GM04504 (cell line): ENCODE data around the gene CYP3A4.
"Not testable (repeated sequence)": the region's sequence is repeated elsewhere in the genome, so short reads cannot be mapped to it uniquely, and the experiment has no call there.

Experiments
- DNase-seq: peaks from one replicate; pipeline ENCODE4 v3.0.0-alpha.2; 2012; ENCODE audit warnings: low read depth

The CYP3A4 gene

GRCh38 chr7:99751322-99752052, 32.5 kb downstream of the CYP3A4 start:
- not testable (repeated sequence) for DNase-seq

GRCh38 chr7:99748846-99749579, 35.0 kb downstream of the CYP3A4 start:
- no peak for DNase-seq

DNA sequence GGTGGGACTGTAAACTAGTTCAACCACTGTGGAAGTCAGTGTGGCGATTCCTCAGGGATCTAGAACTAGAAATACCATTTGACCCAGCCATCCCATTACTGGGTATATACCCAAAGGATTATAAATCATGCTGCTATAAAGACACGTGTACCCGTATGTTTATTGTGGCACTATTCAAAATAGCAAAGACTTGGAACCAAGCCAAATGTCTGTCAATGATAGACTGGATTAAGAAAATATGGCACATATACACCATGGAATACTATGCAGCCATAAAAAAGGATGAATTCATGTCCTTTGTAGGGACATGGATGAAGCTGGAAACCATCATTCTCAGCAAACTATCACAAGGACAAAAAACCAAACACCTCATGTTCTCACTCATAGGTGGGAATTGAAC, 37.1 kb downstream of the CYP3A4 start:
- not testable (repeated sequence) for DNase-seq

DNA sequence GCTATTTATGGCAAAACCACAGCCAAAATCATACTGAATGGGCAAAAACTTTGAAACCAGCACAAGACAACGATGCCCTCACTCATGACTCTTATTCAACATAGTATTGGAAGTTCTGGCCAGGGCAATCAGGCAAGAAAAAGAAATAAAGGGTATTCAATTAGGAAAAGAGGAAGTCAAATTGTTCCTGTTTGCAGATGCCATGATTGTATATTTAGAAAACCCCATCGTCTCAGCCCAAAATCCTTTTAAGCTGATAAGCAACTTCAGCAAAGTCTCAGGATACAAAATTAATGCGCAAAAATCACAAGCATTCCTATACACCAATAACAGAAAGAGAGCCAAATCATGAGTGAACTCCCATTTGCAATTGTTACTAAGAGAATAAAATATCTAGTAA, 38.6 kb downstream of the CYP3A4 start:
- not testable (repeated sequence) for DNase-seq

GRCh38 chr7:99742737-99743394, 41.1 kb downstream of the CYP3A4 start:
- DNase-seq: no peak

DNA sequence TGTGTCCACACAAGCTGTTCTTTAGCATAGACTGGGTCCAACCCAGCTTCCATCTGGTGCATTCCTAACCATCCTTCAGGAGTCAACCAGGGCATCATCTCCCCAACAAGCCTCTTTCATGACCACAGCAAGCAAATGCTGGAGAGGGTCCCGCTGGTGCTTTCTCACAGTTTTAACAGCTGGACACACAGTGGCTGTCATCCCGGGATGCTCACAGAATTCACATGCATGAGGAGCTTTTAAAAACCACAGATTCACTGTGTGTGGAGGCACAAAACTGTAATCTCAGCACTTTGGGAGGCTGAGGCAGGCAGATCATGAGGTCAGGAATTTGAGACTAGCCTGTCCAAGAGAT, 42.6 kb downstream of the CYP3A4 start:
- no peak for DNase-seq

GRCh38 chr7:99740573-99741440, 43.2 kb downstream of the CYP3A4 start:
- DNase-seq: peak; percentile 51

- no peak for DNase-seq
These were observed 44.0 kb downstream of the CYP3A4 start for GRCh38 chr7:99739699-99740572.

DNA sequence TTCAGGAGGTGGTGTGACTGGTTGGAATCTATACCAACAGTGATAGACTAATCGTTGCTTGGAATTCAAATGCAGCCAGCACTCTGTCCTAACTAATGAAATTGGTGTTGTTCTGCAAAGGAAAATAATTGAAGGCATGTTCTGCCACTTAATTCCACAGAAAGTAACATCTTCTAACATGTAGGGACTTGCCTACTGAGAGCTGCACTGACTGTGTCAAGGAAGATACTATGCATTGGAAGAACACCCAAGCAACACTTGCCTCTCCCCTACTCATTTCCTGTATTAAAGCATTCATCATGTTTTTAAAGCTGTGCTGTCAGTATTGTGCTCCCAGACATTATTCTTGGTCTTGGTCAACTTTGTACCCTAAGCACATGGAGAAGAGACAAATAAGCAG, 46.3 kb downstream of the CYP3A4 start:
- DNase-seq: no peak

- not testable (repeated sequence) for DNase-seq
These were observed 47.3 kb downstream of the CYP3A4 start for GRCh38 chr7:99736667-99737066.

DNA sequence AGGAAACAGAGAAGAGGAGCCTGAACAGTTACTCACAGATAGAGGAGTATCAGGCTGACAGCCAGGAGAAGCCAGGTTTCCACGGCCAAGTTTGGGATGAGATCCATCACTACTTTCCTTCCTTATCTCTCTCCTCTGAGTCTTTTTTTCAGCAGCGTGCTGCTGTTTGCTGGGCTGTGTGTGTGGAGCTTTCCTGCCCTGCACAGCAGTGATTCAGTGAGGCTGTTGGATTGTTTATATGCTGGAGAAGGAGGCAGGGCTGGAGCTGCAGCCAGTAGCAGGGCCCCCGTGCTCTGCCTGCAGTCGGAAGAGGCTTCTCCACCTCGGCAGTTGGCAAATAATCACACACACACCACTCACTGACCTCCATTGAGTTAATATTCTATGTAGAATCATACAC, 49.0 kb downstream of the CYP3A4 start, which contains the start of gene CYP3A7:
Gene CYP3A7 (minus strand): TSS at position 210 of the 400 bp plus-strand sequence. CDS start 103 bp downstream, at position 107.
- no peak for DNase-seq

- no peak for DNase-seq
These were observed 50.5 kb downstream of the CYP3A4 start for GRCh38 chr7:99733448-99733847.

DNA sequence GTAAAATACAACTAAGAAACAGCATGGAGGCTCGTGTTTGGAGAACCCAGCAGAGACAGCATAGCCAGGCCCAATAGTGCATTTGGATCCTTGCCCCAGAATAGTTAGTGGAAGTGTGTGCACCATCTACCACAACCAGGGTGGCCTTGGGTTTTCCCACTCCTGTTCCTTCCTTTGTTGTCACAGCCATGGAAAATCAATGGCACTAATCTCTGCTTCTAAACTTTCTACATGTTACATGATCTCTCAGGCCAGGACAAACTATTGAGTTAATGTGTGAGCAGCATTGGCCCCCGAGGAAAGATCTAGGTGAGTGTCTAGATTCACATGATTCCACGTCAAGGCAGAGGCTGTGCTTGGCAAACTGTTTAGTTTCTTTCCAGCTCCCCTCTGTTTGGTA, 51.0 kb downstream of the CYP3A4 start:
- DNase-seq: no peak

- no peak for DNase-seq
These were observed 52.2 kb downstream of the CYP3A4 start for GRCh38 chr7:99731638-99732374.

GRCh38 chr7:99730992-99731391, 53.0 kb downstream of the CYP3A4 start:
- no peak for DNase-seq

- DNase-seq: no peak
These were observed 53.7 kb downstream of the CYP3A4 start for GRCh38 chr7:99730238-99730810.

GRCh38 chr7:99729486-99730237, 54.3 kb downstream of the CYP3A4 start:
- no peak for DNase-seq

DNA sequence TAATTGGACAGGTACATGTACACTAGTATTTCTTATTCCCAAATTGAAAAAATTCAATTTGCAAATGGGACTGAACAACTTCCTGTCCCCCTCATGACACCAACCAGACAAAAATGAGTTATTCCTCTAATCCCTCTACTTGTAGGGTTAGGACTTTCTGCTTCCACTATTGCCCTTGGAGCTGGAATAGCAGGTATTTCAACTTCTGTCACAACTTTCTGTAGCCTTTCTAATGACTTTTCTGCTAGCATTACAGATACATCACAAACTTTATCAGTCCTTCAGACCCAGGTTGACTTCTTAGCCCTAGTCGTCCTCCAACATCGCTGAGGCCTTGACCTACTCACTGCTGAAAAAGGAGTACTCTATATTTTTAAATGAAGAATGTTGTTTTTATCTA, 55.4 kb downstream of the CYP3A4 start:
- no peak for DNase-seq

- DNase-seq: not testable (repeated sequence)
These were observed 60.8 kb downstream of the CYP3A4 start for GRCh38 chr7:99723201-99723600.
